HCT116 (cell line): ENCODE results near the gene PXK.

Experiments used
- CTCF ChIP-seq, 3 experiments: fragments of 200-600 bp in 1 of 3; sonication (generic) in 1 of 3; IDR thresholded peaks in 2 of 3; conservative IDR thresholded peaks in 1 of 3; 2 replicates each; pipeline ENCODE4 v1.5.1; 2012 to 2017; ENCODE audit warnings: low read depth in 2 of 3, low read length in 2 of 3, antibody characterized with exemption in 1 of 3, borderline replicate concordance in 1 of 3, control low read depth in 1 of 3, mild to moderate bottlenecking in 1 of 3, mixed read lengths in 1 of 3, mixed run types in 1 of 3, moderate library complexity in 1 of 3; ENCODE audit not compliant: insufficient read depth in 1 of 3
- EZH2 ChIP-seq: fragments of 200-600 bp; sonication (generic); IDR thresholded peaks from 2 replicates; pipeline ENCODE4 v1.6.1; 2017; ENCODE audit warnings: antibody characterized with exemption, mixed run types
- FOSL1 ChIP-seq: IDR thresholded peaks from 2 replicates; pipeline ENCODE4 v1.6.1; 2012; ENCODE audit warnings: low read depth
- POLR2A ChIP-seq: IDR thresholded peaks from 2 replicates; pipeline ENCODE4 v1.7.0; 2011; ENCODE audit warnings: borderline replicate concordance; ENCODE audit not compliant: insufficient read depth, insufficient read length; ENCODE audit errors: extremely low read depth
- POLR2AphosphoS5 ChIP-seq: IDR thresholded peaks from 2 replicates; pipeline ENCODE4 v1.6.1; 2011; ENCODE audit warnings: mild to moderate bottlenecking, low read depth, low read length, moderate library complexity
- RAD21 ChIP-seq: IDR thresholded peaks from 2 replicates; pipeline ENCODE4 v1.6.1; 2012; ENCODE audit warnings: low read depth, mild to moderate bottlenecking

DNA sequence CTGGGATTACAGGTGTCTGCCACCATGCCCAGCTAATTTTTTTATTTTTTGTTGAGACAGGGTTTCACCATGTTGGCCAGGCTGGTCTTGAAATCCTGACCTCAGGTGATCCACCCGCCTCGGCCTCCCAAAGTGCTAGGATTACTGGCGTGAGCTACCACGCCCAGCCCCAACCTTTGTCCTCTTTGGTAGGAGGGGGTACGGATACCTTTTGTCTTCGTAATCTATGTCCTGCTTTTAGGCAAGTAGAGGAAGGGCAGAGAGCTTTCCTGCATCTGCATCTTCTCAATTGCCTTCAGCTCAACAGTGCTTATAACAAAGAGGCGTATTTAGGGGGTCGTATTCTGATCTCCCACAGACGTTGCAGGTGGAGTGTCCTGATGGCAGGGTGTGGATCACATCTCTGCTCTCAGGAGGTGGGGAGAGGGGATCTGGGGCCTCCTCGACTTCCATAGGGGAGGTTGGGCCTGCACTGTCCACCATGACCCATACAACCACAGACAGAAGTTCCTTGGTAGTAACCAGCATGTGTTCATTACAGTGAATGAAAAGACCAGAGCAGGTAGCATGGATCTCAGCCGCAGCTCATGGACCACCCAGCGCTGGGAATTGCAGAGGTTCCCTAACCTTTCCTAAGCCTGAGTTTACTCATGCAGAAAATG, 137.8 kb downstream of the PXK start:
- TF ChIP-seq POLR2AphosphoS5, result no peak
- no peak for TF ChIP-seq POLR2A
- no peak for TF ChIP-seq CTCF (IDR thresholded peaks at IDR 0.05 in 2 of 3, conservative IDR thresholded peaks at IDR 0.05 in 1 of 3; ENCODE audit: borderline replicate concordance in 1 of 3, insufficient read depth in 1 of 3, low read depth in 2 of 3, low read length in 2 of 3)
- no peak for TF ChIP-seq EZH2
- TF ChIP-seq RAD21, result no peak
- TF ChIP-seq FOSL1, result no peak
